Adrenal gland (tissue), 12 donors: ENCODE results near the gene ROR2. TPM values are rescaled to one million over a fixed set of nuclear protein-coding genes. Genes with fewer than 3 reads are reported as not detected.

Source experiments
- DNase-seq, 7 donors: peaks; one replicate each; pipeline ENCODE4 v3.0.0-alpha.2; 2019 to 2020
- H3K27ac ChIP-seq, 5 donors: fragments of 200-600 bp; sonication (generic) in 4 of 5; 1 replicate in 3 of 5; 2 replicates in 2 of 5; pipeline versions ENCODE4 v1.5.1 to v1.8.0; 2016 to 2020; ENCODE audit warnings: mild to moderate bottlenecking in 1 of 5
- H3K27me3 ChIP-seq: fragments of 200-600 bp; 2 replicates; pipeline ENCODE4 v1.8.0; 2021
- H3K36me3 ChIP-seq, 2 donors: fragments of 200-600 bp; replicated peaks in 1 of 2; 1 replicate in 1 of 2; 2 replicates in 1 of 2; pipeline versions ENCODE4 v1.5.1 to v1.8.0; 2018 to 2022
- H3K4me1 ChIP-seq, 2 donors: fragments of 200-600 bp; replicated peaks in 1 of 2; 1 replicate in 1 of 2; 2 replicates in 1 of 2; pipeline versions ENCODE4 v1.5.1 to v1.8.0; 2018 to 2021
- H3K4me3 ChIP-seq, 4 donors: fragments of 200-600 bp; sonication (generic) in 3 of 4; one replicate each; pipeline ENCODE4 v1.5.1; 2016 to 2018
- H3K9me3 ChIP-seq, 3 donors: fragments of 200-600 bp; sonication (generic) in 1 of 3; replicated peaks in 1 of 3; 1 replicate in 2 of 3; 2 replicates in 1 of 3; pipeline versions ENCODE4 v1.5.1 to v1.8.0; 2016 to 2021
- CTCF ChIP-seq, 6 experiments: fragments of 450-650 bp in 4 of 6; fragments of 200-600 bp in 2 of 6; sonication (generic) in 1 of 6; IDR thresholded peaks; 1 replicate in 5 of 6; 2 replicates in 1 of 6; pipeline versions ENCODE4 v1.5.1 to v1.8.0; 2016 to 2021; ENCODE audit warnings: antibody characterized with exemption in 6 of 6, mild to moderate bottlenecking in 2 of 6, moderate library complexity in 1 of 6
- POLR2A ChIP-seq, 2 donors: fragments of 450-650 bp; IDR thresholded peaks; one replicate each; pipeline ENCODE4 v1.6.1; 2017; ENCODE audit warnings: antibody characterized with exemption in 2 of 2, mild to moderate bottlenecking in 2 of 2, moderate library complexity in 1 of 2
- WGBS, 4 donors: extraction: QIAGEN DNeasy Blood & Tissue Kit in 2 of 4; methylation state at CpG; one replicate each; pipeline versions ENCODE4 v1.1.5 to v1.1.7; 2013 to 2017; 5-methylcytosine and 5-hydroxymethylcytosine counted together
- intact Hi-C, 2 donors: fragments of 100-400 bp; cut with DNase I; formaldehyde crosslinking; loops; one replicate each; pipeline versions ENCODE4 v1.14.1 to v1.15.0; 2022 to 2023
- polyA plus RNA-seq, 3 donors: library from polyadenylated mRNA; stranded (reverse); fragments of 200-250 nt in 2 of 3; fragments of 350-450 nt in 1 of 3; fragmentation: Illumina TruSeq in 1 of 3; extraction: RNeasy Lipid Tissue Mini Kit (QIAGEN cat#74804) in 1 of 3; gene quantifications; one replicate each; pipeline ENCODE4 v1.2.3, GENCODE V29; 2013 to 2014
- total RNA-seq, 9 donors: library from RNA; depleted of rRNA in 4 of 9; stranded (reverse); fragments of >200 nt in 4 of 9; fragments of 120-200 nt in 1 of 9; fragmentation: NEBNext Ultra II Directional in 1 of 9; extraction: Animal tissue kit (Norgen Biotek cat#: 25700) in 1 of 9; gene quantifications; one replicate each; pipeline versions ENCODE4 v1.1.0 to v1.2.4, GENCODE V29; 2013 to 2023
- donor health status: healthy with polysubstance abuse.
- donor health status: Bipolar disorder and iron deficiency.
- donor health status: DM: yes; HTN: yes; CAD: no.
- donor health status: DM: no; HTN: no; CAD: no.
- donor health status: DM: no; HTN: no; CAD: no.
- donor health status: DM: yes; HTN: yes; CAD: no.

Gene ROR2
- total and polyA plus RNA-seq, 12 donors: 3.9 to 23.9 (median 11.4) TPM

DNA sequence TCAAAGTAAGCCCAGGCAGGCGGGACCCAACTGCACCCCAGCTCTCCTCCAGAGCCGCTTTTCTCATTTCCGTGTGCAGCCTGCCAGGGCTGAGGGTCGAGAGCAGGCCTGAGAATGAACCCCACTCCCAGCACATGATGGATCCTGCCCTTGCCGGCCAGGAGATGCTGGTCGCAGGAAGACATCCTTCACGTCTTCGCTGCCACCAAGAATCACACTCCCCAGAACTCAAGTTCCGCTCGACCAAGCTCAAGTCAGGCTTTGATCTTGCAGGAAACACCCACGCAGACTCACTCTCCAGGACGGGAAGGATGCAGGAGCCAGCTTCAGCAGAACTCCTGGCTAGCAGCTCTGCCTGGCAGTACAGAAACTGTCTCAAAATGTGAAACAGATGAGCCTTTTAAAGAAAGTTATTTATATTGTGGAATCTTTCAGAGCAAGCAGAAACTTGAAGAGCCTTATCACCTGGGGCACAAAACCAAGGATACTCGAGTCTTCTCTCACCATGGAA is 102.4 kb downstream of the ROR2 start:
- no peak for TF ChIP-seq CTCF (IDR thresholded peaks at IDR 0.05)
- TF ChIP-seq POLR2A (IDR thresholded peaks at IDR 0.05): no peak
- peak in 1 of 7 donors; percentile 51 for DNase-seq

GRCh38 chr9:91845879-91846278 is 104.1 kb downstream of the ROR2 start:
- Histone ChIP-seq H3K36me3 (no peaks in the 10 kb centered on the region), H3K4me1 (peaks cover 13 to 24% of the 10 kb centered on the region in 2 donors), H3K4me3 (no peak overlapping the region), H3K27me3 (no peaks in the 10 kb centered on the region), H3K9me3 (no peaks in the 10 kb centered on the region), H3K27ac (no peak overlapping the region)
- intact Hi-C loops: loop anchor here in 1 of 2 donors (10.0 kb wide), 1 partner anchor 49 kb away; no protein-coding TSS in a partner anchor
- 91 to 93% (median 92%) methylated on average over 6 of the region's 6 CpGs for WGBS, 4 donors
- TF ChIP-seq CTCF (IDR thresholded peaks at IDR 0.05): no peak
- no peak for TF ChIP-seq POLR2A (IDR thresholded peaks at IDR 0.05)
- DNase-seq: peak in 2 of 7 donors; percentile 28 to 46

More for the DNA sequence above, 102.4 kb downstream of the ROR2 start:
- intact Hi-C loops: loop anchor here in 1 of 2 donors (10.0 kb wide), 1 partner anchor 47 kb away; no protein-coding TSS in a partner anchor
- Histone ChIP-seq H3K4me1 (peaks cover 13 to 20% of the 10 kb centered on the region in 2 donors), H3K27me3 (no peaks in the 10 kb centered on the region), H3K36me3 (no peaks in the 10 kb centered on the region), H3K4me3 (no peak overlapping the region), H3K27ac (no peak overlapping the region), H3K9me3 (no peaks in the 10 kb centered on the region)
- WGBS, 4 donors: 36 to 56% (median 48%) methylated on average over 8 to 13 of the region's 13 CpGs

DNA sequence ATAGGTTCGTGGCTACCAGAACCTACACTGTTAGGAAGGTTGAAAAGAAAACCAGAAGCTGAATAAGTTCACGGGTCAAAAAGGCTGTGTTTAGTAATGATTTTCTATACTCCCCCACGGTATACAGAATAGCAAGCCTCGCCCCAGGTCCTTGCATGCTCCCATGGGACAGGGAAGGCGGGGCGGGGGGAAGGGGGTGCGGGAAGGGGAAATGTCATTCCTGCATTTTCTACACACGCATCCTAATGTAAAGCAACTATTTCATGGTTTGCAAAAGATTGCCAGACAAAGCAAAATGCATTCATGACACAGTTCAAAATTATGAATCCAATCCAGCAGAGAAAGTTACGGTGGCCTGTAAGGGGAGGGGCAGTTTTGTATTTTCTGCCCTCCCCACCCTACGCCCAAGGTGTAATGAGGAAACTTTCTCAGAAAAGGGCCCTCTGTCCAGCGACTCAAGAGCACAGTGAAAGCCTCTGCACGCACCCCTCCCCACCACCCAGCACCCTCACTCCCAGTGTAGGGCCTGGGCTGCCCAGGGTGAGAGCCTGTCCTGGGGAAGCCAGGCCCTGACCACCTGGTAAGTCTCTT is 105.2 kb downstream of the ROR2 start:
- Histone ChIP-seq H3K4me3 (no peak overlapping the region), H3K9me3 (no peaks in the 10 kb centered on the region), H3K27ac (peak overlapping the region in 3 of 5 donors; percentile 68 to 77 (median 69)), H3K27me3 (no peaks in the 10 kb centered on the region), H3K36me3 (no peaks in the 10 kb centered on the region), H3K4me1 (peaks cover 13 to 24% of the 10 kb centered on the region in 2 donors)
- 81 to 86% (median 85%) methylated on average over 12 of the region's 12 CpGs for WGBS, 4 donors
- TF ChIP-seq CTCF (IDR thresholded peaks at IDR 0.05) (no peak), POLR2A (IDR thresholded peaks at IDR 0.05) (no peak)
- DNase-seq: peak in 1 of 7 donors; percentile 35
- intact Hi-C loops: loop anchor here in 1 of 2 donors (10.0 kb wide), 1 partner anchor 50 kb away; no protein-coding TSS in a partner anchor

- Histone ChIP-seq H3K4me3 (no peak overlapping the region), H3K27ac (peak overlapping the region in 4 of 5 donors; percentile 6 to 77 (median 68)), H3K36me3 (no peaks in the 10 kb centered on the region), H3K4me1 (peaks cover 13 to 24% of the 10 kb centered on the region in 2 donors), H3K9me3 (no peaks in the 10 kb centered on the region), H3K27me3 (no peaks in the 10 kb centered on the region)
- peak in 6 of 7 donors; percentile 38 to 65 (median 50) for DNase-seq
- WGBS, 4 donors: 38 to 46% (median 45%) methylated on average over 12 to 13 of the region's 13 CpGs
- intact Hi-C loops: loop anchor here in 1 of 2 donors (10.0 kb wide), 1 partner anchor 51 kb away; no protein-coding TSS in a partner anchor
- TF ChIP-seq POLR2A (IDR thresholded peaks at IDR 0.05): no peak
- no peak for TF ChIP-seq CTCF (IDR thresholded peaks at IDR 0.05)
Measured at GRCh38 chr9:91844190-91844589, 105.8 kb downstream of the ROR2 start.
